Fibroblast of skin of left quadriceps (primary cell): ENCODE data around the gene LRRC46.

Experiments used
- DNase-seq, 2 experiments: peaks; one replicate each; pipeline ENCODE4 v3.0.0-alpha.2; 2013; ENCODE audit warnings: low read depth in 2 of 2

Gene LRRC46

GRCh38 chr17:47831934-47832327, 461 bp downstream of the LRRC46 start:
- DNase-seq, result no peak

GRCh38 chr17:47834756-47835155, 3.3 kb downstream of the LRRC46 start:
- no peak for DNase-seq

- no peak for DNase-seq
Measured at GRCh38 chr17:47836601-47837000, 5.1 kb downstream of the LRRC46 start.

- DNase-seq, result no peak
Measured at GRCh38 chr17:47837401-47838039, 6.0 kb downstream of the LRRC46 start.

- DNase-seq, result no peak
Measured at GRCh38 chr17:47838636-47839035, 7.2 kb downstream of the LRRC46 start.

GRCh38 chr17:47839071-47839470, 7.6 kb downstream of the LRRC46 start:
- DNase-seq, result no peak

- DNase-seq, result no peak
Measured at GRCh38 chr17:47840001-47840741, 8.7 kb downstream of the LRRC46 start.

- peak; percentile 41 to 51 for DNase-seq
Measured at GRCh38 chr17:47840742-47841487, 9.4 kb downstream of the LRRC46 start, which contains the start of gene SCRN2. TSS of gene SCRN2 (minus strand) at chr17:47841273. CDS start at chr17:47840843, 430 bp downstream.

GRCh38 chr17:47841488-47842291, 10.2 kb downstream of the LRRC46 start:
- DNase-seq, result no peak

- no peak for DNase-seq
Measured at GRCh38 chr17:47843391-47843730, 11.9 kb downstream of the LRRC46 start.

GRCh38 chr17:47844227-47844626, 12.8 kb downstream of the LRRC46 start:
- DNase-seq, result no peak

GRCh38 chr17:47844814-47845715, 13.6 kb downstream of the LRRC46 start:
- no peak for DNase-seq

- DNase-seq, result no peak
Measured at GRCh38 chr17:47845716-47846075, 14.2 kb downstream of the LRRC46 start.

GRCh38 chr17:47846716-47847340, 15.4 kb downstream of the LRRC46 start:
- no peak for DNase-seq

- DNase-seq, result no peak
Measured at GRCh38 chr17:47847341-47848197, 16.1 kb downstream of the LRRC46 start.

GRCh38 chr17:47848198-47848513, 16.7 kb downstream of the LRRC46 start:
- no peak for DNase-seq

- DNase-seq, result no peak
Measured at GRCh38 chr17:47850373-47850691, 18.9 kb downstream of the LRRC46 start.

GRCh38 chr17:47850692-47851573, 19.5 kb downstream of the LRRC46 start, which contains the start of gene SP6:
TSS of gene SP6 (minus strand) at chr17:47851163. CDS start at chr17:47848429, 2,734 bp downstream.
- no peak for DNase-seq

- no peak for DNase-seq
Measured at GRCh38 chr17:47851764-47852112, 20.3 kb downstream of the LRRC46 start.
